H1 (cell line): Measurements from ENCODE around the gene RUNX1.

ENCODE experiments used
- CTCF ChIP-seq, 3 experiments: IDR thresholded peaks; 1 replicate in 2 of 3; 2 replicates in 1 of 3; pipeline versions ENCODE4 v1.5.1 to v1.6.1; 2011; ENCODE audit warnings: low read length in 3 of 3, mild to moderate bottlenecking in 3 of 3, inconsistent platforms in 2 of 3, low read depth in 1 of 3, moderate library complexity in 1 of 3; ENCODE audit not compliant: insufficient read depth in 1 of 3; ENCODE audit errors: control extremely low read depth in 1 of 3
- POLR2AphosphoS5 ChIP-seq: IDR thresholded peaks from 2 replicates; pipeline ENCODE4 v1.6.1; 2011; ENCODE audit warnings: low read depth, low read length
- SIN3A ChIP-seq, 2 experiments: IDR thresholded peaks in 1 of 2; conservative IDR thresholded peaks in 1 of 2; 2 replicates each; pipeline ENCODE4 v1.6.1; 2011 to 2012; ENCODE audit warnings: low read length in 2 of 2, improper control_type of control experiment in 1 of 2, low read depth in 1 of 2, mild to moderate bottlenecking in 1 of 2
- SRF ChIP-seq: IDR thresholded peaks from 2 replicates; pipeline ENCODE4 v1.6.1; 2011; ENCODE audit warnings: mild to moderate bottlenecking, low read depth, low read length, moderate library complexity

GRCh38 chr21:35096959-35097358 lies 47.9 kb upstream of the RUNX1 start:
- TF ChIP-seq SIN3A (conservative IDR thresholded peaks at IDR 0.05 in 1 of 2, IDR thresholded peaks at IDR 0.05 in 1 of 2; ENCODE audit: low read depth in 1 of 2, low read length in 2 of 2) (no peak), SRF (no peak), CTCF (IDR thresholded peaks at IDR 0.05; ENCODE audit: control extremely low read depth in 1 of 3, insufficient read depth in 1 of 3, low read depth in 1 of 3, low read length in 3 of 3) (no peak), POLR2AphosphoS5 (no peak)
